Sigmoid colon (tissue), 7 donors: ENCODE measurements around the gene LPIN2. TPM values are rescaled to one million over a fixed set of nuclear protein-coding genes. Genes with fewer than 3 reads are reported as not detected.
"Not testable (repeated sequence)": the region's sequence is repeated elsewhere in the genome, so short reads cannot be mapped to it uniquely, and the experiment has no call there.

Experiments used
- DNase-seq: peaks from one replicate; pipeline ENCODE4 v3.0.0-alpha.2; 2019
- H3K27ac ChIP-seq, 4 donors: fragments of 200-600 bp; sonication (generic); one replicate each; pipeline ENCODE4 v1.5.1; 2016 to 2019; ENCODE audit warnings: mild to moderate bottlenecking in 1 of 4
- H3K27me3 ChIP-seq, 3 donors: fragments of 200-600 bp; sonication (generic); one replicate each; pipeline ENCODE4 v1.5.1; 2019; ENCODE audit warnings: mild to moderate bottlenecking in 1 of 3
- H3K36me3 ChIP-seq, 4 donors: fragments of 200-600 bp; sonication (generic); one replicate each; pipeline ENCODE4 v1.5.1; 2016 to 2019
- H3K4me1 ChIP-seq, 4 donors: fragments of 200-600 bp; sonication (generic); one replicate each; pipeline ENCODE4 v1.5.1; 2017 to 2019
- H3K4me3 ChIP-seq, 4 donors: fragments of 200-600 bp; sonication (generic); one replicate each; pipeline ENCODE4 v1.5.1; 2017 to 2019; ENCODE audit warnings: mild to moderate bottlenecking in 2 of 4, moderate library complexity in 1 of 4
- H3K9me3 ChIP-seq, 4 donors: fragments of 200-600 bp in 3 of 4; sonication (generic) in 3 of 4; one replicate each; pipeline versions ENCODE4 v1.5.1 to v1.6.1; 2013 to 2019
- EP300 ChIP-seq, 4 donors: sonication (generic); formaldehyde crosslinking; IDR thresholded peaks; one replicate each; pipeline ENCODE4 v1.6.1; 2017; ENCODE audit warnings: antibody characterized with exemption in 4 of 4
- POLR2A ChIP-seq, 2 donors: fragments of 450-650 bp; IDR thresholded peaks; one replicate each; pipeline ENCODE4 v1.6.1; 2016; ENCODE audit warnings: antibody characterized with exemption in 2 of 2, mild to moderate bottlenecking in 2 of 2, moderate library complexity in 2 of 2
- POLR2AphosphoS5 ChIP-seq, 4 donors: sonication (generic); formaldehyde crosslinking; IDR thresholded peaks; one replicate each; pipeline ENCODE4 v1.6.1; 2017; ENCODE audit warnings: antibody characterized with exemption in 4 of 4
- WGBS, 2 donors: extraction: QIAGEN DNeasy Blood & Tissue Kit; methylation state at CpG; one replicate each; pipeline ENCODE4 v1.1.7; 2013; 5-methylcytosine and 5-hydroxymethylcytosine counted together
- intact Hi-C: fragments of 100-400 bp; cut with DNase I; formaldehyde crosslinking; loops from one replicate; pipeline ENCODE4 v1.15.1; 2023
- polyA plus RNA-seq, 3 donors: library from polyadenylated mRNA; stranded (reverse); fragments of 200-250 nt; gene quantifications; one replicate each; pipeline ENCODE4 v1.2.3, GENCODE V29; 2013
- total RNA-seq, 4 donors: library from RNA; depleted of rRNA; stranded (reverse); fragments of >200 nt; gene quantifications; one replicate each; pipeline ENCODE4 v1.1.0, GENCODE V29; 2016
- TF ChIP-seq, protein P1 (sequence below), 4 experiments: fragments of 450-650 bp in 3 of 4; fragments of 200-600 bp in 1 of 4; IDR thresholded peaks; one replicate each; pipeline ENCODE4 v1.5.1; 2016 to 2019; ENCODE audit warnings: antibody characterized with exemption in 4 of 4, mild to moderate bottlenecking in 3 of 4, moderate library complexity in 2 of 4
- donor health status: healthy with polysubstance abuse.
- donor health status: Bipolar disorder and iron deficiency.
- donor health status: healthy.

Gene LPIN2
- total and polyA plus RNA-seq, 7 donors = 13.6 to 34.9 (median 20.4) TPM

DNA sequence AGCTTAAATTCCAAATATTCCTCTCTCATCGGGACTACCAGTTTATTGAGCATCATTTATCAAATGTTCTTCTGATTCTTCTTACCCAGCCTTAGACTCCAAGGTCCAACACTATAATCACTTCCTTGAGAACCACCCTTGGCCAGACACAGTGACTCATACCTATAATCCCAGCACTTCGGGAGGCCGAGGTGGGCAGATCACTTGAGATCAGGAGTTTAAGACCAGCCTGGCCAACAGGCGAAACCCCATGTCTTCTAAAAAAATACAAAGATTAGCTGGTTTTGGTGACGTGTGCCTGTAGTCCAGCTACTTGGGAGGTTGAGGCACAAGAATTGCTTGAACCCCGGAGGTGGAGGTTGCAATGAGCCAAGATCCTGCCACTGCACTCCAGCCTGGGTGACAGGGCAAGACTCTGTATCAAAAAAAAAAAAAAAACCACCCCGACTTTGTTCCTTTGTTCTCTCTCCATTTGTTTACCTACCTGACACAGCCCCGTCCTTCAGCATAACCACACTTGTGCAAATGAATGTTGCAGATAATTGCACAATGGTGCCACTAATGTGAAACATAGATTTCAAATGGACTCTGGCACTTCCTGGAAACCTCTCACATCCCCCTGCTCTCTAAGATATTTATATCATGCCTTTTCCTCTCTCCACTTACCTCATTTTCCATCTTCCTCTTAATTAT lies 38.9 kb upstream of the LPIN2 start:
- TF ChIP-seq EP300 (IDR thresholded peaks at IDR 0.05) = no peak
- TF ChIP-seq, protein P1, sequence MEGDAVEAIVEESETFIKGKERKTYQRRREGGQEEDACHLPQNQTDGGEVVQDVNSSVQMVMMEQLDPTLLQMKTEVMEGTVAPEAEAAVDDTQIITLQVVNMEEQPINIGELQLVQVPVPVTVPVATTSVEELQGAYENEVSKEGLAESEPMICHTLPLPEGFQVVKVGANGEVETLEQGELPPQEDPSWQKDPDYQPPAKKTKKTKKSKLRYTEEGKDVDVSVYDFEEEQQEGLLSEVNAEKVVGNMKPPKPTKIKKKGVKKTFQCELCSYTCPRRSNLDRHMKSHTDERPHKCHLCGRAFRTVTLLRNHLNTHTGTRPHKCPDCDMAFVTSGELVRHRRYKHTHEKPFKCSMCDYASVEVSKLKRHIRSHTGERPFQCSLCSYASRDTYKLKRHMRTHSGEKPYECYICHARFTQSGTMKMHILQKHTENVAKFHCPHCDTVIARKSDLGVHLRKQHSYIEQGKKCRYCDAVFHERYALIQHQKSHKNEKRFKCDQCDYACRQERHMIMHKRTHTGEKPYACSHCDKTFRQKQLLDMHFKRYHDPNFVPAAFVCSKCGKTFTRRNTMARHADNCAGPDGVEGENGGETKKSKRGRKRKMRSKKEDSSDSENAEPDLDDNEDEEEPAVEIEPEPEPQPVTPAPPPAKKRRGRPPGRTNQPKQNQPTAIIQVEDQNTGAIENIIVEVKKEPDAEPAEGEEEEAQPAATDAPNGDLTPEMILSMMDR (IDR thresholded peaks at IDR 0.05) = no peak
- TF ChIP-seq POLR2AphosphoS5 (IDR thresholded peaks at IDR 0.05) = no peak
- TF ChIP-seq POLR2A (IDR thresholded peaks at IDR 0.05) = no peak
- intact Hi-C loops = no loop called here
- no peaks in the 10 kb centered on the region for H3K4me1 ChIP-seq
- no peaks in the 10 kb centered on the region for H3K36me3 ChIP-seq
- no peak overlapping the region for H3K27ac ChIP-seq
- no peak for DNase-seq
- no peak overlapping the region for H3K4me3 ChIP-seq
- no peaks in the 10 kb centered on the region for H3K27me3 ChIP-seq
- WGBS, 2 donors = 14 to 57% methylated on average over 8 of the region's 8 CpGs
- H3K9me3 ChIP-seq = no peaks in the 10 kb centered on the region

DNA sequence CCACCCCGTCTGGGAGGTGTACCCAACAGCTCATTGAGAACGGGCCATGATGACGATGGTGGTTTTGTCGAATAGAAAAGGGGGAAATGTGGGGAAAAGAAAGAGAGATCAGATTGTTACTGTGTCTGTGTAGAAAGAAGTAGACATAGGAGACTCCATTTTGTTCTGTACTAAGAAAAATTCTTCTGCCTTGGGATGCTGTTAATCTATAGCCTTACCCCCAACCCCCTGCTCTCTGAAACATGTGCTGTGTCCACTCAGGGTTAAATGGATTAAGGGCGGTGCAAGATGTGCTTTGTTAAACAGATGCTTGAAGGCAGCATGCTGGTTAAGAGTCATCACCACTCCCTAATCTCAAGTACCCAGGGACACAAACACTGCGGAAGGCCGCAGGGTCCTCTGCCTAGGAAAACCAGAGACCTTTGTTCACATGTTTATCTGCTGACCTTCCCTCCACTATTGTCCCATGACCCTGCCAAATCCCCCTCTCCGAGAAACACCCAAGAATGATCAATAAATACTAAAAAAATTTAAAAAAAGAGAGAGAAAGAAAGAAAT lies 37.0 kb upstream of the LPIN2 start:
- H3K36me3 ChIP-seq, H3K27ac ChIP-seq, DNase-seq, intact Hi-C loops, H3K4me1 ChIP-seq, H3K27me3 ChIP-seq, H3K4me3 ChIP-seq, H3K9me3 ChIP-seq: not testable (repeated sequence)
- 80 to 92% methylated on average over 3 to 5 of the region's 8 CpGs for WGBS, 2 donors

DNA sequence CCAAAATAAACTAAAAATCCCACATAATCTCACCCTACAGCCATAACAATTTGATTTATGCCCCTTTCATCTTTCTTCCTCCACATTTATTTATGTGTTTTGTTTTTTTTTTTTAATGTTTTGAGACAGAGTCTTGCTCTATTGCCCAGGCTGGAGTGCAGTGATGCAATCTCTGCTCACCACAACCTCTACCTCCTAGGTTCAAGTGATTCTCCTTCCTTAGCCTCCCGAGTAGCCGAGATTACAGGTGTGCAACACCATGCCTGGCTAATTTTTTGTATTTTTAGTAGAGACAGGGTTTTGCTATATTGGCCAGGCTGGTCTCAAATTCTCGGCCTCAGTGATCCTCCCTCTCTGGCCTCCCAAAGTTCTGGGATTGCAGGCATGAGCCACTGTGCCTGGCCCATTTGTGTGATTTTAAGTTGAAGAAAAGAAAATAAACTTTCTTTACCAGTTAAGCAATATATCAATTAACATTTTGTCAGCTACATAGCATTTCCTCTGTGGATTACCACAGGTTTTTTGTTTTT lies 35.9 kb upstream of the LPIN2 start:
- Histone ChIP-seq H3K36me3 (no peaks in the 10 kb centered on the region), H3K27me3 (no peaks in the 10 kb centered on the region), H3K4me1 (peaks cover 0 to 11% (median 3%) of the 10 kb centered on the region in 4 donors), H3K4me3 (no peak overlapping the region), H3K9me3 (no peaks in the 10 kb centered on the region), H3K27ac (no peak overlapping the region)
- intact Hi-C loops = no loop called here
- 88 to 97% methylated on average over 3 of the region's 3 CpGs for WGBS, 2 donors
- TF ChIP-seq POLR2A (IDR thresholded peaks at IDR 0.05) (no peak), EP300 (IDR thresholded peaks at IDR 0.05) (no peak), POLR2AphosphoS5 (IDR thresholded peaks at IDR 0.05) (no peak)
- TF ChIP-seq, protein P1 (IDR thresholded peaks at IDR 0.05) = no peak
- DNase-seq = no peak

DNA sequence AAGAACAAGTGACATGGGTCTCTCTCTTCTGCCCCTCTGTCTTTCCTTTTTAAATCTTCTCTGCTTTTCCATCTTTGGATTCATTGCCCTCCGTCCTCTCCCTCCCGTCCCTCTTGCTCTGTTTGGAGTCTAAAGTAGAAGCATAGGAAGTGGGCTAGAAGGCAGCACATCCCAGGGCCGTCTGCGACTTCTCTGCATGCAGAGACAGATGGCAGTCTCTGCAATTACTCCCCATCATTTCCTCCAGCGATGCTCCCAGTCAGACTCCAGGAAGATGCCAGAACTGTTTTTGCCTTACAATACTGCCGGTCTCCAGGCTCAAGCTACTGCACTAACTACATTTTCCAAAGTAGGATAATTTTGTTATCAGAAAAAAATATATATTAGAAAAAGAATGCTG lies 35.2 kb upstream of the LPIN2 start:
- Histone ChIP-seq H3K9me3 (no peaks in the 10 kb centered on the region), H3K36me3 (no peaks in the 10 kb centered on the region), H3K27ac (no peak overlapping the region), H3K27me3 (no peaks in the 10 kb centered on the region), H3K4me3 (no peak overlapping the region), H3K4me1 (peaks cover 0 to 11% (median 3%) of the 10 kb centered on the region in 4 donors)
- no peak for TF ChIP-seq POLR2AphosphoS5 (IDR thresholded peaks at IDR 0.05)
- no peak for TF ChIP-seq EP300 (IDR thresholded peaks at IDR 0.05)
- TF ChIP-seq, protein P1 (IDR thresholded peaks at IDR 0.05) = no peak
- TF ChIP-seq POLR2A (IDR thresholded peaks at IDR 0.05) = no peak
- 40 to 82% methylated on average over 6 of the region's 6 CpGs for WGBS, 2 donors
- intact Hi-C loops = no loop called here
- no peak for DNase-seq

DNA sequence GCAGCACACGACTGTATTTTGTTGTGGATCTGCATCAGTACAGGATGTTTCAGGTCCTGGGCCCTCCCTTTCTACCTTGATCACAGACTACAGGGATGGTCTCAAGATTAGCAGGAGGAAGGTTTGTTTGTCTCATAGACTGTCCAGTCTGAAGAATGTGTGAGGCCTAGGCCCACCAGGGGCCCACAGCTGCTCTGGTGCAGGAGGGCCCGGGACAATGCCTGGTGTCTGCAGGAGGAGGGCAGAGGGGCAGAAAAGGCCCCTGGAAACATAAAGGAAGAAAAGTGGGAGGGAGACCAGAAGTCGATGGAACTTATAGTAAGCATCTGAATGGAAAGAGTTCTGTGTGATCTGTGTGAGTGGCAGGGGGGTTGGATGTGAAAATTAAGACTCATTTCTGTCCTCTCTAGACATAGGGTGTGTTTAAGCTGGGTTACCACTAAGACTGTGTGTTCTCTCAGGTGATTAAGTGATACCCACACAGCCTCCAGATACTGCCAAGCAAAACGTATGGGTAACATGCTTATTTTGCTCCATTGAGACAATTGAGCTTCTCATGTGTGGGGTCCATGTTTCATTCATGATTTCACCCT lies 33.4 kb upstream of the LPIN2 start:
- Histone ChIP-seq H3K4me1 (peaks cover 0 to 11% (median 3%) of the 10 kb centered on the region in 4 donors), H3K27ac (no peak overlapping the region), H3K27me3 (no peaks in the 10 kb centered on the region), H3K9me3 (no peaks in the 10 kb centered on the region), H3K36me3 (no peaks in the 10 kb centered on the region), H3K4me3 (no peak overlapping the region)
- 71 to 85% methylated on average over 4 of the region's 4 CpGs for WGBS, 2 donors
- DNase-seq = no peak
- intact Hi-C loops = no loop called here
- TF ChIP-seq POLR2AphosphoS5 (IDR thresholded peaks at IDR 0.05) (no peak), EP300 (IDR thresholded peaks at IDR 0.05) (no peak), POLR2A (IDR thresholded peaks at IDR 0.05) (no peak)
- TF ChIP-seq, protein P1 (IDR thresholded peaks at IDR 0.05) = no peak
